ENCODE results near the gene TMEM41A.
"Not testable (repeated sequence)": the region's sequence is repeated elsewhere in the genome, so short reads cannot be mapped to it uniquely, and the experiment has no call there.

The TMEM41A gene

DNA sequence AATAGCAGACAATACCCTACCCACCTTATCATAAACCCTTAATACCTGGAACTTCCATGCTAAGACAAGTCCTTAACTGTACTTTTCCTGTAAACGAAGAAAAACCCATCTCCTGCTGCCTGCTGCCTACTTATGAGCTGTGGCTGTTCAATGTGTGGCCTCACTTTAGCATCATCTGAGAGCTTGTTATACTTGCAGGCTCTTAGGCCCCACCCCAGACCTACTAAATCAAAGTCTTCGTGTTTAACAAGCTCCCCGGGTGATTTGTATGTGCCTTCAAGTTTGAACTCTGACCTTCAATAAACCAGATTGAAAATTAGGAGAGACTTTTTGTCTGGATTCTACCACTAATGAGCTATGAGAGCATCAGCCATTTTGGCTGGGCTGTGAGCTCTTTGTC, 29.3 kb downstream of the TMEM41A start:
- Histone ChIP-seq H3K4me3 (ENCODE audit: insufficient read length, low read depth) (no peak overlapping the region), H3K9ac (ENCODE audit: insufficient read length, low read depth) (no peak overlapping the region), H3K4me1 (ENCODE audit: insufficient read depth, insufficient read length) (peaks cover 2% of the 10 kb centered on the region), H3K9me3 (ENCODE audit: insufficient read depth, low read length) (no peaks in the 10 kb centered on the region), H3K36me3 (ENCODE audit: insufficient read depth, insufficient read length, low read length) (peaks cover 14% of the 10 kb centered on the region), H3K27me3 (ENCODE audit: insufficient read depth, insufficient read length) (no peaks in the 10 kb centered on the region)
- no peak for TF ChIP-seq ZNF274 (IDR thresholded peaks at IDR 0.05; ENCODE audit: low read depth, low read length)
- TF ChIP-seq YY1 (IDR thresholded peaks at IDR 0.05; ENCODE audit: insufficient read depth, insufficient read length): no peak
- DNase-seq (ENCODE audit: low read depth, low spot score): no peak

DNA sequence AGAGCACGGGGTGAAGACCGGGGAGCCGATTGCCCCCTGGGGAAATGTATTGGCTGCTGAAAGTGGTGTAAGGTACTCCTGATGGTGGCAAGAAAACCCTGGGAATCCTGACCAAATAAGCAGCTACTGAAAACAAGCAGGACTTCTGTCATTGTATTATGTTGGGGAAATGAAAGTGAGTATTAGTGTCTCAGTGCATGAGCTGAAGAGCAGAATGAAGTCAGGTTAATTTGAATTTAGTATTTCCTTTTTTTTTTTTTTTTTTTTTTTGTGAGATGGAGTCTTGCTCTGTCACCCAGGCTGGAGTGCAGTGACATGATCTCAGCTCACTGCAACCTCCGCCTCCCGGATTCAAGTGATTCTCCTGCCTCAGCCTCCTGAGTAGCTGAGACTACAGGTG, 32.7 kb downstream of the TMEM41A start:
- not testable (repeated sequence) for H3K9ac ChIP-seq (ENCODE audit: insufficient read length, low read depth); H3K36me3 ChIP-seq (ENCODE audit: insufficient read depth, insufficient read length, low read length); H3K27me3 ChIP-seq (ENCODE audit: insufficient read depth, insufficient read length); H3K9me3 ChIP-seq (ENCODE audit: insufficient read depth, low read length); DNase-seq (ENCODE audit: low read depth, low spot score); H3K4me1 ChIP-seq (ENCODE audit: insufficient read depth, insufficient read length); H3K4me3 ChIP-seq (ENCODE audit: insufficient read length, low read depth)

DNA sequence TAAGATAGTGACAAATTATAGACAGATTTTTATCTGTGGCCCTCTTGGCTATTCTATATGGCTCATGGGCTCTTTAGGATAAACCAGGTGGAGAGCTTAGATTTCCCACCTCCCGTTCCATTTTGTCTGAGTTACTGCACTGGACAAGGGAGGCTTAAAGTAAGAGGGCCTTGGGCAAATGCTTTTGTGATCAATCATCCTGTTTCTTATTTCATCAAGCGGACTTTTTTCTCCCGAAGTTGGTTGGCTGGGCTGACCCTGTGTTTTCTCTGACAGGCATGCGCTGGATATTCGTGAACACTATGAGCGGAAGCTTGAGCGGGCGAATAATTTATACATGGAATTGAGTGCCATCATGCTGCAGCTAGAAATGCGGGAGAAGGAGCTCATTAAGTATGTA, 33.4 kb downstream of the TMEM41A start:
- Histone ChIP-seq H3K9me3 (ENCODE audit: insufficient read depth, low read length) (no peaks in the 10 kb centered on the region), H3K4me3 (ENCODE audit: insufficient read length, low read depth) (no peak overlapping the region), H3K4me1 (ENCODE audit: insufficient read depth, insufficient read length) (peaks cover 2% of the 10 kb centered on the region), H3K36me3 (ENCODE audit: insufficient read depth, insufficient read length, low read length) (peaks cover 8% of the 10 kb centered on the region), H3K9ac (ENCODE audit: insufficient read length, low read depth) (no peak overlapping the region), H3K27me3 (ENCODE audit: insufficient read depth, insufficient read length) (no peaks in the 10 kb centered on the region)
- DNase-seq (ENCODE audit: low read depth, low spot score): no peak
- TF ChIP-seq SUZ12 (IDR thresholded peaks at IDR 0.05; ENCODE audit: extremely low read depth, insufficient read depth, insufficient read length) (no peak), YY1 (IDR thresholded peaks at IDR 0.05; ENCODE audit: insufficient read depth, insufficient read length) (no peak), ZNF274 (IDR thresholded peaks at IDR 0.05; ENCODE audit: low read depth, low read length) (no peak)

DNA sequence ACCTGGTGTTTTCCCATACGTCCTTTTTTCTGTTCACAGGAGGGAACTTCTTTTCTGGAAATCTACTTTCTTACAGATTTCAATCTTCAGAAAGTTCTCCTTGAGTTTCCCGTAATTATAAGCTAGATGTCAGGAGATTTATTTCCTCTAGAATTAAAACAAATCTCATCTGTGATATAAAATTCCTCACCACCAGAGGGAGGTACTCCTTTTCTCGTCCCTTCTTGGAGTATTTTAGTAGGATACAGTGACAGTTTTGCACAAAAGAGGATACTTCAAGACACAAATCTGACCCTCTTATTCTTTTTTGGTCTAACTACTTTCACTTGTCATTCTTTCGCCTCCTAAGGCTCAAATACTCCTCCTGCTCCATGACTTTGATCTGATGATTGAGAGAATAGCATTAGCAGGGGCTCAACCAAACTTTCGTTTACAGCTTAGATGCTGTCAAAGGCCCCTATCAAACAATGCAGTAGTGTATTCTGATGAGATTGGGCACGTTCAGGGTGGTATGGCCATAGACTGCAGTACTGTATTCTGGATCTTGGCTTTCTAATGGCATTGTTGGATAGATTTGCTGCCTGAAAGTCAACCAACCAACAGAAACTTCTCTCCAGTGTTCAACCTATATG, 38.0 kb downstream of the TMEM41A start:
- Histone ChIP-seq H3K4me1 (ENCODE audit: insufficient read depth, insufficient read length) (no peaks in the 10 kb centered on the region), H3K4me3 (ENCODE audit: insufficient read length, low read depth) (no peak overlapping the region), H3K9ac (ENCODE audit: insufficient read length, low read depth) (no peak overlapping the region), H3K27me3 (ENCODE audit: insufficient read depth, insufficient read length) (no peaks in the 10 kb centered on the region), H3K9me3 (ENCODE audit: insufficient read depth, low read length) (no peaks in the 10 kb centered on the region), H3K36me3 (ENCODE audit: insufficient read depth, insufficient read length, low read length) (no peaks in the 10 kb centered on the region)
- TF ChIP-seq ZNF274 (IDR thresholded peaks at IDR 0.05; ENCODE audit: low read depth, low read length) (no peak), YY1 (IDR thresholded peaks at IDR 0.05; ENCODE audit: insufficient read depth, insufficient read length) (no peak), SUZ12 (IDR thresholded peaks at IDR 0.05; ENCODE audit: extremely low read depth, insufficient read depth, insufficient read length) (no peak)
- DNase-seq (ENCODE audit: low read depth, low spot score): peak; percentile 13

DNA sequence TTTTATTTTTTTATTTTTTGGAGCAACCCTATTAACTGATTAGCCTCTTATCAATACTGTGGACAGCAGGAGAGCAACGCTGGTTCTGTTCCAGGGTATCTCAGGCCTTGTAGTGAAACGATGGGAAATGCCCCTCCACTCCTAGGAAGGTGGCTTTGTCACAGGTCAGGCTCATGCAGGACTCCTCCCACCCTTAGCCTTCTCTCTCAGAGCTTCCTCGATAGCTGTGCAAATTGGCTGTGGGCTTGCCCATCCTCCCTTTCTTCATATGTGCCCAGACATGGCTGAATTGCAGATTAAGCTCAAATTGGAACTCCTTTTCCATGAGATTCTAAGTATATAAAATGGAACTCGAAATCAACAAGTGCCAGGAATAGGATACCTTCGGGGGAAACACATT, 38.5 kb downstream of the TMEM41A start:
- no peak for DNase-seq (ENCODE audit: low read depth, low spot score)
- Histone ChIP-seq H3K4me3 (ENCODE audit: insufficient read length, low read depth) (no peak overlapping the region), H3K27me3 (ENCODE audit: insufficient read depth, insufficient read length) (no peaks in the 10 kb centered on the region), H3K36me3 (ENCODE audit: insufficient read depth, insufficient read length, low read length) (no peaks in the 10 kb centered on the region), H3K9ac (ENCODE audit: insufficient read length, low read depth) (no peak overlapping the region), H3K9me3 (ENCODE audit: insufficient read depth, low read length) (no peaks in the 10 kb centered on the region), H3K4me1 (ENCODE audit: insufficient read depth, insufficient read length) (no peaks in the 10 kb centered on the region)
- TF ChIP-seq ZNF274 (IDR thresholded peaks at IDR 0.05; ENCODE audit: low read depth, low read length): no peak
- no peak for TF ChIP-seq YY1 (IDR thresholded peaks at IDR 0.05; ENCODE audit: insufficient read depth, insufficient read length)
- no peak for TF ChIP-seq SUZ12 (IDR thresholded peaks at IDR 0.05; ENCODE audit: extremely low read depth, insufficient read depth, insufficient read length)

DNA sequence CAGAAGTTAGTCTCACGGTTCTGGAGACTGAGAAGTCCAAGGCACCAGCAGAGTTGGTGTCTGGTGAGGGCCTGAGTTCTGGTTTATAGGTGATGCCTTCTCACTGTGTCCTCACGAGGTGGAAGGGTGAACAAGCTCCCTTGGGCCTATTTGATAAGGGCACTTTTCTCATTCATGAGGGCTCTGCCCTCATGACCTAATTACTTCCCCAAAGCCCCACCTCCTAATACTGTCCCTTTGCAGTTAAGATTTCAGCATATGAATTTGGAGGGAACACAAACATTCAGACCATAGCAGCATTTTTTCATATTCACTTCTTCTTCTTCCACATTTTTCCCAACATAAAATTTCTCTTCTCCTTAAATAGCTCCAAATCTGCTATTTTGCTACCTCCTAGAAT, 41.5 kb downstream of the TMEM41A start:
- no peak overlapping the region for H3K9ac ChIP-seq (ENCODE audit: insufficient read length, low read depth)
- H3K4me3 ChIP-seq (ENCODE audit: insufficient read length, low read depth): no peak overlapping the region
- H3K9me3 ChIP-seq (ENCODE audit: insufficient read depth, low read length): no peaks in the 10 kb centered on the region
- no peaks in the 10 kb centered on the region for H3K36me3 ChIP-seq (ENCODE audit: insufficient read depth, insufficient read length, low read length)
- no peaks in the 10 kb centered on the region for H3K27me3 ChIP-seq (ENCODE audit: insufficient read depth, insufficient read length)
- no peak for DNase-seq (ENCODE audit: low read depth, low spot score)
- no peaks in the 10 kb centered on the region for H3K4me1 ChIP-seq (ENCODE audit: insufficient read depth, insufficient read length)
- TF ChIP-seq SUZ12 (IDR thresholded peaks at IDR 0.05; ENCODE audit: extremely low read depth, insufficient read depth, insufficient read length): no peak
- no peak for TF ChIP-seq YY1 (IDR thresholded peaks at IDR 0.05; ENCODE audit: insufficient read depth, insufficient read length)
- TF ChIP-seq ZNF274 (IDR thresholded peaks at IDR 0.05; ENCODE audit: low read depth, low read length): no peak

DNA sequence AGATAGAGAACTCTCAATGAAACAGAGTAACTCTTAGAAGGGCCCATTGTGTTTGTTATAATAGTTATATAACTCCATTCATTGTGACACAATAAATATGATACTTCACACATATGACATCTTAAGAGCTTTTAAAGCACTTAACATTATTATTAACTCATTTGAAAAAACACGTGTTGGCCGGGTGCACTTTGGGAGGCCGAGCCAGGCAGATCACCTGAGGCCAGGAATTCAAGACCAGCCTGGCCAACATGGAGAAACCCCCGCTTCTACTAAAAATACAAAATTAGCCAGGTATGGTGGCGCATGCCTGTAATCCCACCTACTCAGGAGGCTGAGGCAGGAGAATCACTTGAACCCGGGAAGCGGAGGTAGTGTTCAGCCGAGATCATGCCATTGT, 47.4 kb downstream of the TMEM41A start:
- not testable (repeated sequence) for H3K9me3 ChIP-seq (ENCODE audit: insufficient read depth, low read length); DNase-seq (ENCODE audit: low read depth, low spot score); H3K4me1 ChIP-seq (ENCODE audit: insufficient read depth, insufficient read length); H3K4me3 ChIP-seq (ENCODE audit: insufficient read length, low read depth); H3K27me3 ChIP-seq (ENCODE audit: insufficient read depth, insufficient read length); H3K9ac ChIP-seq (ENCODE audit: insufficient read length, low read depth); H3K36me3 ChIP-seq (ENCODE audit: insufficient read depth, insufficient read length, low read length)

DNA sequence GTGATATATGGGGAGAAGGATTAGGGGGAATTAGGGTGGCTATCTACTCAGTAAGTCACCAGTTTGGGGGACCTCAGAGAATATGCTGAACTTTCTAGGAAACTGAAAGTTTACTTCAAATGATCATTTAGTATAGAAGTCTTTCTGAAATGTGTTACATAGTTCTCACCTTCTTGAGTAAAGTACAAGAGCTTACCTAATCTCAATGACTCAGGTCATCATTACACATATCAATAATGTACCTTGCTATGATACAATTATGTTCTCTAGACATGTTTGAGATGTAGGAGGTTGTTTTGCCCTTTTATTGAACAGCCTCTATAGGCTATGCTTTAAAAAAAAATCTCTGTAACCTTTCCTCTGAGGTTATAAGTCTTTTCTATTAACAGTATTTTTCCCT, 50.7 kb downstream of the TMEM41A start:
- no peak overlapping the region for H3K9ac ChIP-seq (ENCODE audit: insufficient read length, low read depth)
- H3K36me3 ChIP-seq (ENCODE audit: insufficient read depth, insufficient read length, low read length): no peaks in the 10 kb centered on the region
- no peaks in the 10 kb centered on the region for H3K4me1 ChIP-seq (ENCODE audit: insufficient read depth, insufficient read length)

More for the DNA sequence above, 50.7 kb downstream of the TMEM41A start:
- H3K27me3 ChIP-seq (ENCODE audit: insufficient read depth, insufficient read length): no peaks in the 10 kb centered on the region
- H3K9me3 ChIP-seq (ENCODE audit: insufficient read depth, low read length): no peaks in the 10 kb centered on the region
- no peak overlapping the region for H3K4me3 ChIP-seq (ENCODE audit: insufficient read length, low read depth)
- TF ChIP-seq YY1 (IDR thresholded peaks at IDR 0.05; ENCODE audit: insufficient read depth, insufficient read length) (no peak), SUZ12 (IDR thresholded peaks at IDR 0.05; ENCODE audit: extremely low read depth, insufficient read depth, insufficient read length) (no peak), ZNF274 (IDR thresholded peaks at IDR 0.05; ENCODE audit: low read depth, low read length) (no peak)
- DNase-seq (ENCODE audit: low read depth, low spot score): no peak
